H1 (cell line): ENCODE data around the gene CBFB. TPM values are rescaled to one million over a fixed set of nuclear protein-coding genes. Genes with fewer than 3 reads are reported as not detected.

Experiments
- CTCF ChIA-PET: fragments of 300-600 bp; sonication (Branson Sonifier 250); formaldehyde crosslinking; loops from one replicate; lab custom pipeline; 2021; ENCODE audit not compliant: partially characterized antibody; lab: Charles Lee
- POLR2A ChIA-PET: fragments of 300-600 bp; sonication (Branson Sonifier 250); formaldehyde crosslinking; loops from one replicate; lab custom pipeline; 2021; ENCODE audit warnings: inconsistent platforms; ENCODE audit not compliant: partially characterized antibody; lab: Charles Lee
- DNase-seq, 2 experiments: peaks; one replicate each; pipeline versions ENCODE4 v3.0.0 to v3.0.0-alpha.2; 2010 to 2022; ENCODE audit warnings: low spot score in 2 of 2, low read depth in 1 of 2, mixed read lengths in 1 of 2
- FAIRE-seq: peaks from 2 replicates; lab custom pipeline; 2011; peaks lifted over from hg19 to GRCh38; lab: Jason Lieb, UNC
- H2AFZ ChIP-seq: 2 replicates; pipeline ENCODE4 v1.8.1; 2012; ENCODE audit warnings: low read length, inconsistent platforms
- H2AK5ac ChIP-seq: 2 replicates; pipeline ENCODE4 v1.6.1; 2013; ENCODE audit warnings: low read depth, low read length
- H2BK120ac ChIP-seq: replicated peaks from 2 replicates; pipeline ENCODE3; 2013; ENCODE audit warnings: low read depth, low read length, inconsistent platforms
- H2BK12ac ChIP-seq: 2 replicates; pipeline ENCODE4 v1.6.1; 2013; ENCODE audit warnings: low read depth, low read length
- H2BK15ac ChIP-seq: 2 replicates; pipeline ENCODE4 v1.6.1; 2013; ENCODE audit warnings: low read length
- H2BK20ac ChIP-seq: 2 replicates; pipeline ENCODE4 v1.6.1; 2013; ENCODE audit warnings: low read length
- H2BK5ac ChIP-seq: 2 replicates; pipeline ENCODE4 v1.6.1; 2013; ENCODE audit warnings: low read depth, low read length
- H3K14ac ChIP-seq: 2 replicates; pipeline ENCODE4 v1.6.1; 2013; ENCODE audit warnings: inconsistent platforms; ENCODE audit not compliant: insufficient read length
- H3K18ac ChIP-seq: 2 replicates; pipeline ENCODE4 v1.6.1; 2013; ENCODE audit warnings: low read length; ENCODE audit errors: extremely low read depth
- H3K23ac ChIP-seq: 2 replicates; pipeline ENCODE4 v1.6.1; 2013; ENCODE audit warnings: inconsistent platforms; ENCODE audit not compliant: insufficient read length
- H3K23me2 ChIP-seq: 2 replicates; pipeline ENCODE4 v1.6.1; 2013; ENCODE audit warnings: low read depth, low read length
- H3K27ac ChIP-seq: 2 replicates; pipeline ENCODE4 v1.6.1; 2011; ENCODE audit warnings: low read depth, low read length, inconsistent platforms
- H3K27me3 ChIP-seq, 4 experiments: replicated peaks in 1 of 4; 1 replicate in 1 of 4; 2 replicates in 3 of 4; pipeline versions ENCODE4 v1.6.1 to v1.8.1; 2011 to 2013; ENCODE audit warnings: low read length in 3 of 4, mild to moderate bottlenecking in 3 of 4, inconsistent platforms in 2 of 4, mixed read lengths in 2 of 4, moderate library complexity in 1 of 4; ENCODE audit not compliant: control insufficient read depth in 3 of 4, insufficient read depth in 3 of 4; ENCODE audit errors: extremely low read depth in 1 of 4
- H3K36me3 ChIP-seq, 4 experiments: 2 replicates each; pipeline versions ENCODE4 v1.6.1 to v1.8.1; 2011 to 2013; ENCODE audit warnings: mild to moderate bottlenecking in 4 of 4, low read length in 3 of 4, moderate library complexity in 2 of 4, control low read depth in 1 of 4, inconsistent platforms in 1 of 4; ENCODE audit not compliant: insufficient read depth in 4 of 4, control insufficient read depth in 2 of 4
- H3K4ac ChIP-seq: replicated peaks from 2 replicates; pipeline ENCODE3; 2013; ENCODE audit warnings: low read length, low read depth, mixed read lengths, inconsistent platforms; ENCODE audit not compliant: insufficient read length
- H3K4me1 ChIP-seq, 4 experiments: replicated peaks in 1 of 4; 1 replicate in 1 of 4; 2 replicates in 3 of 4; pipeline versions ENCODE4 v1.6.1 to v1.8.1; 2011 to 2013; ENCODE audit warnings: low read length in 3 of 4, inconsistent platforms in 2 of 4, mixed read lengths in 1 of 4; ENCODE audit not compliant: insufficient read depth in 4 of 4, control insufficient read depth in 3 of 4
- H3K4me2 ChIP-seq, 2 experiments: 2 replicates each; pipeline versions ENCODE4 v1.6.1 to v1.8.1; 2011 to 2013; ENCODE audit warnings: low read depth in 2 of 2, low read length in 2 of 2, control low read depth in 1 of 2, inconsistent platforms in 1 of 2, mild to moderate bottlenecking in 1 of 2; ENCODE audit not compliant: insufficient read depth in 1 of 2
- H3K4me3 ChIP-seq, 4 experiments: fragments of 200-600, 300-600 bp in 1 of 4; sonication (generic), shearing (Covaris generic), sonication (Bioruptor Twin) in 1 of 4; 2 replicates each; pipeline versions ENCODE4 v1.5.1 to v1.8.1; 2011 to 2016; ENCODE audit warnings: low read length in 4 of 4, low read depth in 3 of 4, control low read depth in 2 of 4, inconsistent platforms in 2 of 4, mild to moderate bottlenecking in 2 of 4, mixed read lengths in 1 of 4, moderate library complexity in 1 of 4; ENCODE audit not compliant: insufficient read depth in 2 of 4; ENCODE audit errors: extremely low read depth in 1 of 4
- H3K56ac ChIP-seq: replicated peaks from 2 replicates; pipeline ENCODE3; 2013; ENCODE audit warnings: low read depth, mild to moderate bottlenecking, mixed read lengths, low read length, inconsistent platforms; ENCODE audit not compliant: insufficient read length
- H3K79me1 ChIP-seq: 2 replicates; pipeline ENCODE4 v1.6.1; 2013; ENCODE audit warnings: low read depth, low read length, control low read depth
- H3K79me2 ChIP-seq, 2 experiments: 2 replicates each; pipeline versions ENCODE4 v1.6.1 to v1.8.1; 2012 to 2013; ENCODE audit warnings: low read length in 2 of 2, mild to moderate bottlenecking in 2 of 2, inconsistent platforms in 1 of 2; ENCODE audit not compliant: insufficient read depth in 2 of 2, control insufficient read depth in 1 of 2
- H3K9ac ChIP-seq, 4 experiments: replicated peaks in 1 of 4; 1 replicate in 1 of 4; 2 replicates in 3 of 4; pipeline versions ENCODE4 v1.6.1 to v1.8.1; 2011 to 2013; ENCODE audit warnings: low read depth in 3 of 4, low read length in 3 of 4, control low read depth in 2 of 4, mild to moderate bottlenecking in 2 of 4, moderate library complexity in 2 of 4, inconsistent platforms in 1 of 4; ENCODE audit errors: extremely low read depth in 1 of 4
- H3K9me3 ChIP-seq, 2 experiments: 2 replicates each; pipeline versions ENCODE4 v1.6.1 to v1.8.1; 2012 to 2013; ENCODE audit warnings: mild to moderate bottlenecking in 2 of 2, moderate library complexity in 2 of 2, control low read depth in 1 of 2, inconsistent platforms in 1 of 2, low read depth in 1 of 2, low read length in 1 of 2, mixed read lengths in 1 of 2; ENCODE audit not compliant: insufficient read depth in 2 of 2
- H4K20me1 ChIP-seq, 2 experiments: replicated peaks in 1 of 2; 2 replicates each; pipeline versions ENCODE3 to v1.8.1; 2011 to 2013; ENCODE audit warnings: inconsistent platforms in 2 of 2, low read length in 2 of 2, mild to moderate bottlenecking in 1 of 2; ENCODE audit not compliant: insufficient read depth in 2 of 2, control insufficient read depth in 1 of 2
- H4K5ac ChIP-seq: 2 replicates; pipeline ENCODE4 v1.6.1; 2013; ENCODE audit warnings: low read length, low read depth, mixed read lengths, inconsistent platforms; ENCODE audit not compliant: insufficient read length
- H4K8ac ChIP-seq: 2 replicates; pipeline ENCODE4 v1.8.0; 2013; ENCODE audit warnings: mild to moderate bottlenecking, moderate library complexity, low read length, inconsistent platforms; ENCODE audit not compliant: insufficient read depth; ENCODE audit errors: extremely low read depth
- H4K91ac ChIP-seq: replicated peaks from 2 replicates; pipeline ENCODE3; 2013; ENCODE audit warnings: low read length, mixed read lengths, inconsistent platforms; ENCODE audit not compliant: insufficient read length
- ASH2L ChIP-seq: fragments of 200-600, 300-600 bp; sonication (generic); IDR thresholded peaks from one replicate; pipeline ENCODE4 v1.7.1; 2017; ENCODE audit warnings: low read length
- EGR1 ChIP-seq: IDR thresholded peaks from 2 replicates; pipeline ENCODE4 v1.6.1; 2011; ENCODE audit warnings: low read depth, low read length, borderline replicate concordance
- RNF2 ChIP-seq: fragments of 200-900, 300-1000 bp; sonication (generic); IDR thresholded peaks from 2 replicates; pipeline ENCODE4 v1.7.1; 2016; ENCODE audit warnings: borderline replicate concordance, low read depth, mild to moderate bottlenecking, antibody characterized with exemption, low read length; ENCODE audit not compliant: poor library complexity, severe bottlenecking; ENCODE audit errors: missing control alignments
- RXRA ChIP-seq: IDR thresholded peaks from 2 replicates; pipeline ENCODE4 v1.6.1; 2011; ENCODE audit warnings: low read depth, mild to moderate bottlenecking, low read length, moderate library complexity; ENCODE audit not compliant: insufficient read depth
- TAF7 ChIP-seq: optimal IDR thresholded peaks from 2 replicates; pipeline ENCODE3; 2011; ENCODE audit warnings: low read depth, mild to moderate bottlenecking, inconsistent platforms, low read length, moderate library complexity, borderline replicate concordance
- YY1 ChIP-seq: IDR thresholded peaks from 2 replicates; pipeline ENCODE4 v1.6.1; 2011; ENCODE audit warnings: low read depth, mild to moderate bottlenecking, low read length
- WGBS, 2 experiments: shearing (Covaris generic) in 1 of 2; methylation state at CpG; one replicate each; pipeline versions ENCODE4 v1.1.6 to v1.1.7; 2013 to 2015; ENCODE audit warnings: low lambda C conversion rate in 2 of 2, mixed read lengths in 2 of 2, inconsistent platforms in 1 of 2, low coverage in 1 of 2, missing lambda C conversion rate in 1 of 2; ENCODE audit not compliant: insufficient replicate concordance in 2 of 2, insufficient coverage in 1 of 2, insufficient read length in 1 of 2; ENCODE audit errors: extremely low coverage in 1 of 2, missing lambda C conversion rate in 1 of 2; 5-methylcytosine and 5-hydroxymethylcytosine counted together
- polyA plus RNA-seq, 7 experiments: library from polyadenylated mRNA; depleted of rRNA in 3 of 7; stranded (reverse) in 5 of 7; unstranded in 2 of 7; fragments of >200 nt in 5 of 7; fragments of 200-250 nt in 2 of 7; gene quantifications; 1 replicate in 5 of 7; 2 replicates in 1 of 7; 4 replicates in 1 of 7; pipeline versions ENCODE4 v1.2.1 to v1.2.3, GENCODE V29; 2011 to 2013; ENCODE audit warnings: missing spikeins in 2 of 7, mixed read lengths in 2 of 7
- total RNA-seq: library from RNA; stranded (reverse); fragmentation: NEBNext Ultra II Directional; extraction: Animal tissue kit (Norgen Biotek cat#: 25700); gene quantifications from 2 replicates; pipeline ENCODE4 v1.2.1, GENCODE V29; 2021

CBFB gene
- total and polyA plus RNA-seq, 2 of the 8 experiments (the other 6 are each of a cell fraction or from before 2014, with no cell fraction given): 11.5 to 31.6 TPM

GRCh38 chr16:67082100-67082499 is 53.2 kb downstream of the CBFB start:
- CTCF ChIA-PET: interaction anchor here (1.1 to 1.8 kb wide), 6 partner anchors 14 to 128 kb away, joined by 3 to 5 read pairs (median 4); no protein-coding TSS in a partner anchor
- POLR2A ChIA-PET: interaction anchor here (0.6 to 1.1 kb wide), 2 partner anchors 22 to 468 kb away, joined by 4 to 5 read pairs; no protein-coding TSS in a partner anchor
- Histone ChIP-seq H3K4me1 (no peaks in the 10 kb centered on the region), H2BK20ac (no peak overlapping the region), H3K14ac (no peak overlapping the region), H2AK5ac (no peak overlapping the region), H3K4ac (no peak overlapping the region), H2BK5ac (no peak overlapping the region), H3K27ac (no peak overlapping the region), H4K91ac (no peak overlapping the region), H3K36me3 (no peaks in the 10 kb centered on the region), H3K4me3 (no peak overlapping the region), H3K23me2 (no peaks in the 10 kb centered on the region), H4K8ac (no peak overlapping the region), H3K9me3 (no peaks in the 10 kb centered on the region), H3K79me2 (no peaks in the 10 kb centered on the region), H3K18ac (no peak overlapping the region), H2AFZ (no peak overlapping the region), H2BK12ac (no peak overlapping the region), H4K20me1 (no peaks in the 10 kb centered on the region), H2BK120ac (no peak overlapping the region), H3K4me2 (no peak overlapping the region), H3K56ac (no peak overlapping the region), H3K9ac (no peak overlapping the region), H3K27me3 (no peaks in the 10 kb centered on the region), H4K5ac (no peak overlapping the region), H2BK15ac (no peak overlapping the region), H3K79me1 (no peaks in the 10 kb centered on the region), H3K23ac (no peak overlapping the region)
- no peak for DNase-seq
- WGBS, 2 experiments: 94% methylated on average over 6 of the region's 6 CpGs; no CpG with 5 or more reads in 1 of the 2 experiments
- no peak for FAIRE-seq
- TF ChIP-seq RNF2: no peak
- no peak for TF ChIP-seq RXRA
- TF ChIP-seq TAF7: no peak
- no peak for TF ChIP-seq ASH2L
- no peak for TF ChIP-seq YY1
- TF ChIP-seq EGR1: no peak
